Fibroblast of pulmonary artery (primary cell): ENCODE data around the gene ZNF618.

Experiments
- DNase-seq: peaks from one replicate; pipeline ENCODE4 v3.0.0-alpha.2; 2010; ENCODE audit warnings: low read depth
- H3K4me3 ChIP-seq: replicated peaks from 2 replicates; pipeline ENCODE4 v1.5.1; 2011; ENCODE audit warnings: low read depth, mild to moderate bottlenecking, control low read depth, low read length, moderate library complexity
- CTCF ChIP-seq: IDR thresholded peaks from 2 replicates; pipeline ENCODE4 v1.5.1; 2011; ENCODE audit warnings: mild to moderate bottlenecking, control low read depth, low read length, inconsistent platforms; ENCODE audit errors: missing control alignments

Gene ZNF618

GRCh38 chr9:114056527-114056926 is 180.4 kb downstream of the ZNF618 start:
- DNase-seq = no peak
- H3K4me3 ChIP-seq = no peak overlapping the region
- no peak for TF ChIP-seq CTCF

GRCh38 chr9:114057161-114057885 is 181.2 kb downstream of the ZNF618 start:
- no peak for TF ChIP-seq CTCF
- no peak for DNase-seq
- H3K4me3 ChIP-seq = no peak overlapping the region

- no peak overlapping the region for H3K4me3 ChIP-seq
- TF ChIP-seq CTCF = no peak
- DNase-seq = no peak
These were observed 182.6 kb downstream of the ZNF618 start for GRCh38 chr9:114058688-114059046.

- DNase-seq = peak; percentile 17
- no peak for TF ChIP-seq CTCF
- no peak overlapping the region for H3K4me3 ChIP-seq
These were observed 183.1 kb downstream of the ZNF618 start for GRCh38 chr9:114059047-114059803.

- no peak overlapping the region for H3K4me3 ChIP-seq
- no peak for DNase-seq
- TF ChIP-seq CTCF = no peak
These were observed 184.0 kb downstream of the ZNF618 start for GRCh38 chr9:114060070-114060469.

GRCh38 chr9:114060711-114061110 is 184.6 kb downstream of the ZNF618 start:
- TF ChIP-seq CTCF = no peak
- H3K4me3 ChIP-seq = no peak overlapping the region
- no peak for DNase-seq
